Mucosa of stomach (tissue), 1 donor: ENCODE measurements around the gene SCN7A.
"Not testable (repeated sequence)": the region's sequence is repeated elsewhere in the genome, so short reads cannot be mapped to it uniquely, and the experiment has no call there.

Experiments
- H3K27me3 ChIP-seq: one replicate; pipeline ENCODE4 v1.7.0; 2013; ENCODE audit warnings: mild to moderate bottlenecking, low read length; ENCODE audit not compliant: control insufficient read depth, insufficient read depth
- H3K36me3 ChIP-seq: one replicate; pipeline ENCODE4 v1.7.0; 2013; ENCODE audit warnings: low read length; ENCODE audit not compliant: control insufficient read depth, insufficient read depth
- H3K4me1 ChIP-seq: one replicate; pipeline ENCODE4 v1.7.0; 2013; ENCODE audit warnings: mild to moderate bottlenecking, low read length; ENCODE audit not compliant: control insufficient read depth, insufficient read depth
- H3K4me3 ChIP-seq: one replicate; pipeline ENCODE4 v1.7.0; 2013; ENCODE audit warnings: low read length
- H3K9ac ChIP-seq: one replicate; pipeline ENCODE4 v1.7.0; 2013; ENCODE audit warnings: mild to moderate bottlenecking, low read length, moderate library complexity
- H3K9me3 ChIP-seq: one replicate; pipeline ENCODE4 v1.7.0; 2013; ENCODE audit warnings: mild to moderate bottlenecking, low read length, moderate library complexity; ENCODE audit not compliant: control insufficient read depth
- donor health status: Pancreatic carcinoma.

Gene SCN7A

GRCh38 chr2:166364476-166365161 lies 129.4 kb downstream of the SCN7A start:
- H3K4me1 ChIP-seq: no peaks in the 10 kb centered on the region
- H3K36me3 ChIP-seq: no peaks in the 10 kb centered on the region
- no peaks in the 10 kb centered on the region for H3K27me3 ChIP-seq
- no peaks in the 10 kb centered on the region for H3K9me3 ChIP-seq
- H3K4me3 ChIP-seq: no peak overlapping the region
- H3K9ac ChIP-seq: no peak overlapping the region

DNA sequence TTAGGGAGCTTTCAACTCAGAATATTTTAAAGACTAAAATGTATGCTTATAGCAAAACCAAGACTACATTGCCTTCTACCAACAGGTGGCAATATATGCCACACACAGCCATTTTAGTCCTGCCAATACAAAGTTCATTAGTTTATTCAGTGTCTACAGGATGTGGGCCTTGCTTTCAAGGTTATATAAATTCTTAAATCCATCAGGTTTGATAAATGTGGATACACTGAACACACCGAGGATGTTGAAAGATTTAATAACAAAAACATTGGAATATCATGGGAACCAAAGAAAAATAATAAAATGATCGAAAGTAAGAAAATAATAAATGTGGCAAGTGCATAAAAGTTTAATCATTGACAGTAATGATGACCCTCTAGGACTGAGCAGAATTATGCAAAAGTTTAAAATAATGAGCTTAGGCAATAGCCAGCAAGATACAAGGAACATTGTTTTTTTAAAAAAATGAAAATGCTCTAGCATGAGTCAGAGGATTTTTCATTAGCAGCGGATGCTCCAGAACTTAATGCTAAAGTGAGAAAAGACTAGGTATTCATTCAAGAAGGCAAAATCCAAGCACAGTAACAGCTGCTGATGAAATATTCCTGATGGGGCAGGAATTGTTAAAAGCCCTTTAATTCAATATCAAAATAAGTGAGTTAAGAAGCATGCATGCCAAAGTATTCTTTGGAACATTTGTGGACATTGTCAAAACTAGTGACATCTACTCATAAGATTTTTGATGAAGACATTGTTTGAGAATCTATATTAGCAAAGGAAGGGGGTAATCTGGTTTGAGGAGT lies 132.5 kb downstream of the SCN7A start:
- Histone ChIP-seq H3K36me3 (no peaks in the 10 kb centered on the region), H3K9ac (no peak overlapping the region), H3K4me1 (no peaks in the 10 kb centered on the region), H3K27me3 (no peaks in the 10 kb centered on the region), H3K4me3 (no peak overlapping the region), H3K9me3 (no peaks in the 10 kb centered on the region)

GRCh38 chr2:166360906-166361305 lies 133.1 kb downstream of the SCN7A start:
- H3K9ac ChIP-seq: no peak overlapping the region
- no peaks in the 10 kb centered on the region for H3K27me3 ChIP-seq
- H3K9me3 ChIP-seq: no peaks in the 10 kb centered on the region
- H3K4me3 ChIP-seq: no peak overlapping the region
- H3K4me1 ChIP-seq: no peaks in the 10 kb centered on the region
- H3K36me3 ChIP-seq: no peaks in the 10 kb centered on the region

DNA sequence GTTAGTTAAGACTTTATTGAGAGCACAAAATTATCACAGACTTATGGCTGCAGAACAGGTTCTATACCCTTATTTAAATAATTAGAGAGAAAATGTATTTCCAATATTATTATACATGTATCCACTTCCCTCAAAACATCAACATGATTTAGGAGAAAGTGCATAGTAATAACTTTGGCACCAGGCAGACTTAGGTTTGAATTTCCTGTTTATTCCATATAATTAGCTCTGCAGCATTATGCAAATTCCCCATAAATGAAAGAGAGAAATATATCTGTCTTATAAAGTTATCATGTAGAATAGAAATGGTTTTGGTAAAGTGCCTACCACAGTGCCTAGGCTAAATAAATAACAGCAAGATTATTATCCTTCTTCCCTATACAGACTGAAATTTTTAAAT lies 133.6 kb downstream of the SCN7A start:
- Histone ChIP-seq H3K9me3 (no peaks in the 10 kb centered on the region), H3K4me1 (no peaks in the 10 kb centered on the region), H3K4me3 (no peak overlapping the region), H3K27me3 (no peaks in the 10 kb centered on the region), H3K9ac (no peak overlapping the region), H3K36me3 (no peaks in the 10 kb centered on the region)

DNA sequence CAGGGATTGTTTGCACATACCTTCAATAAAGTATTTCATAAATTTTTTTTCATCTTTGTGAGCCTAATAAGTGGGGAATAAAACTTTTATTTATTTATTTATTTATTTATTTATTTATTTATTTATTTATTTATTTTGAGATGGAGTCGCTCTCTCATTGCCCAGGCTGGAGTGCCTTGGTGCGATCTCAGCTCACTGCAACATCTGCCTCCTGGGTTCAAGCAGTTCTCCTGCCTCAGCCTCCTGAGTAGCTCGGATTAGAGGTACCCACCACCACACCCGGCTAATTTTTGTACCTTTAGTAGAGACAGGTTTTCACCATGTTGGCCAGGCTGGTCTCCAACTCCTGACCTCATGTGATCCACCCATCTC lies 136.1 kb downstream of the SCN7A start:
- H3K36me3 ChIP-seq, H3K27me3 ChIP-seq, H3K4me3 ChIP-seq, H3K9me3 ChIP-seq, H3K9ac ChIP-seq, H3K4me1 ChIP-seq: not testable (repeated sequence)

DNA sequence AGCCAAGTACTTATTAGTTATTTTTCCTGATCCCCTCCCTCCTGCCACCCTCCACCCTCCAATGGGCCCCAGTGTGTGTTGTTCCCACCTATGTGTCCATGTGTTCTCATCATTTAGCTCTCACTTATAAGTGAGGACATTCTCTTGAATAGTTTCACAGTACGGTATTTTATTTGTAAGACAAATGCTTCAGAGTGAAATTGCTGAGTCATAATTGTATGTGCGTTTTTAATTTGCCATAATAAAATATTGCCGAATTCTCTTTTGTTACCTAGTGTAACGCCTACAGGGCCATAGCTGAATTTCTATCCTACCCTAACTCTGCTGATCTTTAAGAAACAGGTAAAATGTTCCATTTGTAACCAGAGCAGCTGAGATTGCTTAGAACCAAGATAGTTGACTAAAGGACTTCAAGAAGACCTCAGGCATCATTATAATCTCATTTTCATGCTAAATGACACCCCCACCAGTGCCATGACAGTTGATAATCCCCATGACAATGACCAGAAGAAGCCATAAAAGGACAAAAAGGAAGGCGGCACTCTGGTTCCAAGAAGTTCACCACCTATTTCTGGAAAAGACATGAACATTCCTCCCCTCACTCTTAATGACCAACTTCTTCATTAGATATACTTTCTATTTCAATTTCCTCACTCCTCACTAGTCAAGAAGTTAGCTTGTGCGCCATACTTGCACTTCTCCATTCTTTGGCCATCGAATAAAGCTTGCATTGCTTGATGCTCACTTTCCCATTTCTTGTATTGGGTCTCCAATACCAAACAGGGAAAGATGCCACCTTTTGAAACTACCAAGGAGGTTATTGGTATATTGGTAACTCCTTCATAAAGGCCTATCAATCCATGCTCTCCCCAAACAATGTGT lies 136.7 kb downstream of the SCN7A start:
- H3K9ac ChIP-seq: no peak overlapping the region
- no peaks in the 10 kb centered on the region for H3K36me3 ChIP-seq
- H3K9me3 ChIP-seq: no peaks in the 10 kb centered on the region
- H3K4me1 ChIP-seq: no peaks in the 10 kb centered on the region
- H3K4me3 ChIP-seq: no peak overlapping the region
- no peaks in the 10 kb centered on the region for H3K27me3 ChIP-seq
